H1 (cell line): ENCODE data around the gene ILKAP. TPM values are rescaled to one million over a fixed set of nuclear protein-coding genes. Genes with fewer than 3 reads are reported as not detected.

Experiments used
- CTCF ChIA-PET: fragments of 300-600 bp; sonication (Branson Sonifier 250); formaldehyde crosslinking; loops from one replicate; lab custom pipeline; 2021; ENCODE audit not compliant: partially characterized antibody; lab: Charles Lee
- POLR2A ChIA-PET: fragments of 300-600 bp; sonication (Branson Sonifier 250); formaldehyde crosslinking; loops from one replicate; lab custom pipeline; 2021; ENCODE audit warnings: inconsistent platforms; ENCODE audit not compliant: partially characterized antibody; lab: Charles Lee
- DNase-seq, 2 experiments: peaks; one replicate each; pipeline versions ENCODE4 v3.0.0 to v3.0.0-alpha.2; 2010 to 2022; ENCODE audit warnings: low spot score in 2 of 2, low read depth in 1 of 2, mixed read lengths in 1 of 2
- FAIRE-seq: peaks from 2 replicates; lab custom pipeline; 2011; peaks lifted over from hg19 to GRCh38; lab: Jason Lieb, UNC
- H2AFZ ChIP-seq: 2 replicates; pipeline ENCODE4 v1.8.1; 2012; ENCODE audit warnings: low read length, inconsistent platforms
- H2AK5ac ChIP-seq: 2 replicates; pipeline ENCODE4 v1.6.1; 2013; ENCODE audit warnings: low read depth, low read length
- H2BK120ac ChIP-seq: replicated peaks from 2 replicates; pipeline ENCODE3; 2013; ENCODE audit warnings: low read depth, low read length, inconsistent platforms
- H2BK12ac ChIP-seq: 2 replicates; pipeline ENCODE4 v1.6.1; 2013; ENCODE audit warnings: low read depth, low read length
- H2BK15ac ChIP-seq: 2 replicates; pipeline ENCODE4 v1.6.1; 2013; ENCODE audit warnings: low read length
- H2BK20ac ChIP-seq: 2 replicates; pipeline ENCODE4 v1.6.1; 2013; ENCODE audit warnings: low read length
- H2BK5ac ChIP-seq: 2 replicates; pipeline ENCODE4 v1.6.1; 2013; ENCODE audit warnings: low read depth, low read length
- H3K14ac ChIP-seq: 2 replicates; pipeline ENCODE4 v1.6.1; 2013; ENCODE audit warnings: inconsistent platforms; ENCODE audit not compliant: insufficient read length
- H3K18ac ChIP-seq: 2 replicates; pipeline ENCODE4 v1.6.1; 2013; ENCODE audit warnings: low read length; ENCODE audit errors: extremely low read depth
- H3K23ac ChIP-seq: 2 replicates; pipeline ENCODE4 v1.6.1; 2013; ENCODE audit warnings: inconsistent platforms; ENCODE audit not compliant: insufficient read length
- H3K23me2 ChIP-seq: 2 replicates; pipeline ENCODE4 v1.6.1; 2013; ENCODE audit warnings: low read depth, low read length
- H3K27ac ChIP-seq: 2 replicates; pipeline ENCODE4 v1.6.1; 2011; ENCODE audit warnings: low read depth, low read length, inconsistent platforms
- H3K27me3 ChIP-seq, 4 experiments: replicated peaks in 1 of 4; 1 replicate in 1 of 4; 2 replicates in 3 of 4; pipeline versions ENCODE4 v1.6.1 to v1.8.1; 2011 to 2013; ENCODE audit warnings: low read length in 3 of 4, mild to moderate bottlenecking in 3 of 4, inconsistent platforms in 2 of 4, mixed read lengths in 2 of 4, moderate library complexity in 1 of 4; ENCODE audit not compliant: control insufficient read depth in 3 of 4, insufficient read depth in 3 of 4; ENCODE audit errors: extremely low read depth in 1 of 4
- H3K36me3 ChIP-seq, 4 experiments: 2 replicates each; pipeline versions ENCODE4 v1.6.1 to v1.8.1; 2011 to 2013; ENCODE audit warnings: mild to moderate bottlenecking in 4 of 4, low read length in 3 of 4, moderate library complexity in 2 of 4, control low read depth in 1 of 4, inconsistent platforms in 1 of 4; ENCODE audit not compliant: insufficient read depth in 4 of 4, control insufficient read depth in 2 of 4
- H3K4ac ChIP-seq: replicated peaks from 2 replicates; pipeline ENCODE3; 2013; ENCODE audit warnings: low read length, low read depth, mixed read lengths, inconsistent platforms; ENCODE audit not compliant: insufficient read length
- H3K4me1 ChIP-seq, 4 experiments: replicated peaks in 1 of 4; 1 replicate in 1 of 4; 2 replicates in 3 of 4; pipeline versions ENCODE4 v1.6.1 to v1.8.1; 2011 to 2013; ENCODE audit warnings: low read length in 3 of 4, inconsistent platforms in 2 of 4, mixed read lengths in 1 of 4; ENCODE audit not compliant: insufficient read depth in 4 of 4, control insufficient read depth in 3 of 4
- H3K4me2 ChIP-seq, 2 experiments: 2 replicates each; pipeline versions ENCODE4 v1.6.1 to v1.8.1; 2011 to 2013; ENCODE audit warnings: low read depth in 2 of 2, low read length in 2 of 2, control low read depth in 1 of 2, inconsistent platforms in 1 of 2, mild to moderate bottlenecking in 1 of 2; ENCODE audit not compliant: insufficient read depth in 1 of 2
- H3K4me3 ChIP-seq, 4 experiments: fragments of 200-600, 300-600 bp in 1 of 4; sonication (generic), shearing (Covaris generic), sonication (Bioruptor Twin) in 1 of 4; 2 replicates each; pipeline versions ENCODE4 v1.5.1 to v1.8.1; 2011 to 2016; ENCODE audit warnings: low read length in 4 of 4, low read depth in 3 of 4, control low read depth in 2 of 4, inconsistent platforms in 2 of 4, mild to moderate bottlenecking in 2 of 4, mixed read lengths in 1 of 4, moderate library complexity in 1 of 4; ENCODE audit not compliant: insufficient read depth in 2 of 4; ENCODE audit errors: extremely low read depth in 1 of 4
- H3K56ac ChIP-seq: replicated peaks from 2 replicates; pipeline ENCODE3; 2013; ENCODE audit warnings: low read depth, mild to moderate bottlenecking, mixed read lengths, low read length, inconsistent platforms; ENCODE audit not compliant: insufficient read length
- H3K79me1 ChIP-seq: 2 replicates; pipeline ENCODE4 v1.6.1; 2013; ENCODE audit warnings: low read depth, low read length, control low read depth
- H3K79me2 ChIP-seq, 2 experiments: 2 replicates each; pipeline versions ENCODE4 v1.6.1 to v1.8.1; 2012 to 2013; ENCODE audit warnings: low read length in 2 of 2, mild to moderate bottlenecking in 2 of 2, inconsistent platforms in 1 of 2; ENCODE audit not compliant: insufficient read depth in 2 of 2, control insufficient read depth in 1 of 2
- H3K9ac ChIP-seq, 4 experiments: replicated peaks in 1 of 4; 1 replicate in 1 of 4; 2 replicates in 3 of 4; pipeline versions ENCODE4 v1.6.1 to v1.8.1; 2011 to 2013; ENCODE audit warnings: low read depth in 3 of 4, low read length in 3 of 4, control low read depth in 2 of 4, mild to moderate bottlenecking in 2 of 4, moderate library complexity in 2 of 4, inconsistent platforms in 1 of 4; ENCODE audit errors: extremely low read depth in 1 of 4
- H3K9me3 ChIP-seq, 2 experiments: 2 replicates each; pipeline versions ENCODE4 v1.6.1 to v1.8.1; 2012 to 2013; ENCODE audit warnings: mild to moderate bottlenecking in 2 of 2, moderate library complexity in 2 of 2, control low read depth in 1 of 2, inconsistent platforms in 1 of 2, low read depth in 1 of 2, low read length in 1 of 2, mixed read lengths in 1 of 2; ENCODE audit not compliant: insufficient read depth in 2 of 2
- H4K20me1 ChIP-seq, 2 experiments: replicated peaks in 1 of 2; 2 replicates each; pipeline versions ENCODE3 to v1.8.1; 2011 to 2013; ENCODE audit warnings: inconsistent platforms in 2 of 2, low read length in 2 of 2, mild to moderate bottlenecking in 1 of 2; ENCODE audit not compliant: insufficient read depth in 2 of 2, control insufficient read depth in 1 of 2
- H4K5ac ChIP-seq: 2 replicates; pipeline ENCODE4 v1.6.1; 2013; ENCODE audit warnings: low read length, low read depth, mixed read lengths, inconsistent platforms; ENCODE audit not compliant: insufficient read length
- H4K8ac ChIP-seq: 2 replicates; pipeline ENCODE4 v1.8.0; 2013; ENCODE audit warnings: mild to moderate bottlenecking, moderate library complexity, low read length, inconsistent platforms; ENCODE audit not compliant: insufficient read depth; ENCODE audit errors: extremely low read depth
- H4K91ac ChIP-seq: replicated peaks from 2 replicates; pipeline ENCODE3; 2013; ENCODE audit warnings: low read length, mixed read lengths, inconsistent platforms; ENCODE audit not compliant: insufficient read length
- E2F6 ChIP-seq: IDR thresholded peaks from 2 replicates; pipeline ENCODE4 v1.6.1; 2012; ENCODE audit warnings: inconsistent platforms
- JUN ChIP-seq: IDR thresholded peaks from 2 replicates; pipeline ENCODE4 v1.6.1; 2011; ENCODE audit warnings: low read depth, mild to moderate bottlenecking, improper control_type of control experiment, low read length
- KDM1A ChIP-seq: fragments of 200-600, 300-600 bp; sonication (generic); IDR thresholded peaks from 2 replicates; pipeline ENCODE4 v1.7.1; 2016; ENCODE audit warnings: mild to moderate bottlenecking, low read length, borderline replicate concordance
- WGBS, 2 experiments: shearing (Covaris generic) in 1 of 2; methylation state at CpG; one replicate each; pipeline versions ENCODE4 v1.1.6 to v1.1.7; 2013 to 2015; ENCODE audit warnings: low lambda C conversion rate in 2 of 2, mixed read lengths in 2 of 2, inconsistent platforms in 1 of 2, low coverage in 1 of 2, missing lambda C conversion rate in 1 of 2; ENCODE audit not compliant: insufficient replicate concordance in 2 of 2, insufficient coverage in 1 of 2, insufficient read length in 1 of 2; ENCODE audit errors: extremely low coverage in 1 of 2, missing lambda C conversion rate in 1 of 2; 5-methylcytosine and 5-hydroxymethylcytosine counted together
- polyA plus RNA-seq, 7 experiments: library from polyadenylated mRNA; depleted of rRNA in 3 of 7; stranded (reverse) in 5 of 7; unstranded in 2 of 7; fragments of >200 nt in 5 of 7; fragments of 200-250 nt in 2 of 7; gene quantifications; 1 replicate in 5 of 7; 2 replicates in 1 of 7; 4 replicates in 1 of 7; pipeline versions ENCODE4 v1.2.1 to v1.2.3, GENCODE V29; 2011 to 2013; ENCODE audit warnings: missing spikeins in 2 of 7, mixed read lengths in 2 of 7
- total RNA-seq: library from RNA; stranded (reverse); fragmentation: NEBNext Ultra II Directional; extraction: Animal tissue kit (Norgen Biotek cat#: 25700); gene quantifications from 2 replicates; pipeline ENCODE4 v1.2.1, GENCODE V29; 2021

ILKAP gene
- total and polyA plus RNA-seq, 2 of the 8 experiments (the other 6 are each of a cell fraction or from before 2014, with no cell fraction given) = 23.5 to 33.8 TPM

GRCh38 chr2:238155051-238155760 is 48.3 kb downstream of the ILKAP start:
- no peak overlapping the region for H3K18ac ChIP-seq
- peaks cover 9% of the 10 kb centered on the region; the same call in 1 of the 2 replicates for H3K23me2 ChIP-seq
- no peak overlapping the region for H2BK5ac ChIP-seq
- H4K91ac ChIP-seq = no peak overlapping the region
- H2AK5ac ChIP-seq = no peak overlapping the region
- no peak overlapping the region for H3K4me3 ChIP-seq
- H2BK12ac ChIP-seq = no peak overlapping the region
- CTCF ChIA-PET = interaction anchor here (0.9 to 6.4 kb wide), 3 partner anchors 14 to 233 kb away, joined by 3 to 72 read pairs (median 4); partner anchors contain the start of gene KLHL30
- H3K23ac ChIP-seq = no peak overlapping the region
- no peak overlapping the region for H3K4ac ChIP-seq
- no peak overlapping the region for H2BK15ac ChIP-seq
- peaks cover 0 to 27% (median 11%) of the 10 kb centered on the region in 4 experiments; a peak in 6 of 7 replicates for H3K4me1 ChIP-seq
- no peak overlapping the region for H4K5ac ChIP-seq
- no peak overlapping the region for H2BK20ac ChIP-seq
- H3K56ac ChIP-seq = no peak overlapping the region
- H3K4me2 ChIP-seq = no peak overlapping the region
- FAIRE-seq = no peak
- peaks cover 0 to 1% of the 10 kb centered on the region in 2 experiments for H4K20me1 ChIP-seq
- POLR2A ChIA-PET = interaction anchor here (1.6 kb wide), 1 partner anchor 8 kb away, joined by 4 read pairs; no protein-coding TSS in a partner anchor
- WGBS, 2 experiments = 90% methylated on average over 19 of the region's 19 CpGs; no CpG with 5 or more reads in 1 of the 2 experiments
- TF ChIP-seq KDM1A (0 out of 2 replicates have a peak, but pooled peaks have one; percentile 49), JUN (no peak), E2F6 (no peak)
- H3K14ac ChIP-seq = no peak overlapping the region
- no peak overlapping the region for H2BK120ac ChIP-seq
- no peaks in the 10 kb centered on the region for H3K79me2 ChIP-seq
- no peak for DNase-seq
- no peak overlapping the region for H3K27ac ChIP-seq
- H3K9ac ChIP-seq = no peak overlapping the region
- H3K79me1 ChIP-seq = no peaks in the 10 kb centered on the region
- no peak overlapping the region for H4K8ac ChIP-seq
- no peaks in the 10 kb centered on the region for H3K36me3 ChIP-seq
- peaks cover 2 to 29% (median 20%) of the 10 kb centered on the region in 4 experiments for H3K27me3 ChIP-seq
- no peaks in the 10 kb centered on the region for H3K9me3 ChIP-seq
- H2AFZ ChIP-seq = no peak overlapping the region
